ENCODE results near the gene SAMD7. TPM values are rescaled to one million over a fixed set of nuclear protein-coding genes. Genes with fewer than 3 reads are reported as not detected.

The SAMD7 gene
- total RNA-seq, 6 experiments from 2014 or later: not detected

GRCh38 chr3:169980055-169980454 is 68.7 kb downstream of the SAMD7 start:
- peaks cover 35% of the 10 kb centered on the region for H3K36me3 Mint-ChIP-seq (ENCODE audit: low read depth)

GRCh38 chr3:169984292-169984691 is 72.9 kb downstream of the SAMD7 start:
- H3K4me3 Mint-ChIP-seq: no peak overlapping the region
- H3K27ac Mint-ChIP-seq: no peak overlapping the region
- no peaks in the 10 kb centered on the region for H3K27me3 Mint-ChIP-seq (ENCODE audit: insufficient read depth)
- peaks cover 11% of the 10 kb centered on the region for H3K4me1 Mint-ChIP-seq (ENCODE audit: low read depth)
- DNase-seq: no peak
- no peak for TF ChIP-seq CTCF (IDR thresholded peaks at IDR 0.05)
- peaks cover 44% of the 10 kb centered on the region for H3K36me3 Mint-ChIP-seq (ENCODE audit: low read depth)
- no peaks in the 10 kb centered on the region for H3K9me3 Mint-ChIP-seq

More at GRCh38 chr3:169980055-169980454, 68.7 kb downstream of the SAMD7 start:
- Mint-ChIP-seq H3K4me3 (no peak overlapping the region), H3K9me3 (no peaks in the 10 kb centered on the region), H3K27ac (peak overlapping the region; percentile 69), H3K4me1 (ENCODE audit: low read depth) (peaks cover 19% of the 10 kb centered on the region), H3K27me3 (ENCODE audit: insufficient read depth) (no peaks in the 10 kb centered on the region)
- DNase-seq: peak; percentile 20
- TF ChIP-seq CTCF (IDR thresholded peaks at IDR 0.05): no peak

Other genes starting within 250 kb of the SAMD7 start
- 10 to 100 TPM in 2 of 6 experiments, 1 to 10 TPM in 4; 3.6 to 10.9 (median 9.4) TPM for gene MECOM, start 247.9 kb upstream of the SAMD7 start, total RNA-seq (2021; fragmentation: NEBNext Ultra II Directional; extraction: Animal tissue kit (Norgen Biotek cat#: 25700))
- 10 to 100 TPM in 5 of 6 experiments, 1 to 10 TPM in 1; 9.7 to 24.5 (median 13.3) TPM for gene TERC, start 146.5 kb upstream of the SAMD7 start, total RNA-seq (2021; fragmentation: NEBNext Ultra II Directional; extraction: Animal tissue kit (Norgen Biotek cat#: 25700))
- gene ACTRT3, start 142.0 kb upstream of the SAMD7 start, total RNA-seq (2021; fragmentation: NEBNext Ultra II Directional; extraction: Animal tissue kit (Norgen Biotek cat#: 25700)): 1 to 10 TPM; 1.2 to 3.5 (median 1.7) TPM
- 10 to 100 TPM; 10.9 to 13.8 (median 11.7) TPM for gene MYNN, start 138.2 kb upstream of the SAMD7 start, total RNA-seq (2021; fragmentation: NEBNext Ultra II Directional; extraction: Animal tissue kit (Norgen Biotek cat#: 25700))
- not detected for gene LRRIQ4, start 98.7 kb upstream of the SAMD7 start, total RNA-seq (2021; fragmentation: NEBNext Ultra II Directional; extraction: Animal tissue kit (Norgen Biotek cat#: 25700))
- gene LRRC34, start 98.7 kb upstream of the SAMD7 start, total RNA-seq (2021; fragmentation: NEBNext Ultra II Directional; extraction: Animal tissue kit (Norgen Biotek cat#: 25700)): 1 to 10 TPM in 3 of 6 experiments, under 1 TPM in 3; 0.59 to 1.5 (median 0.94) TPM
- not detected for gene LRRC31, start 41.6 kb upstream of the SAMD7 start, total RNA-seq (2021; fragmentation: NEBNext Ultra II Directional; extraction: Animal tissue kit (Norgen Biotek cat#: 25700))
- gene SEC62, start 55.2 kb downstream of the SAMD7 start, total RNA-seq (2021; fragmentation: NEBNext Ultra II Directional; extraction: Animal tissue kit (Norgen Biotek cat#: 25700)): 100 to 1,000 TPM; 124 to 153 (median 133) TPM
- gene GPR160, start 126.4 kb downstream of the SAMD7 start, total RNA-seq (2021; fragmentation: NEBNext Ultra II Directional; extraction: Animal tissue kit (Norgen Biotek cat#: 25700)): under 1 TPM in 3 of 6 experiments, not detected in 3; 0.10 to 0.23 (median 0.19) TPM

Data from HFFc6 (cell line).